Measurements from ENCODE around the gene KCTD1. TPM values are rescaled to one million over a fixed set of nuclear protein-coding genes. Genes with fewer than 3 reads are reported as not detected.

The KCTD1 gene
- polyA plus RNA-seq, 3 donors = 0.40 TPM; not detected in 2

GRCh38 chr18:26443853-26444252 is 104.5 kb downstream of the KCTD1 start:
- H3K79me2 ChIP-seq (ENCODE audit: insufficient read depth, low read length) = no peaks in the 10 kb centered on the region
- H3K27ac ChIP-seq (ENCODE audit: low read depth in 1 of 2, low read length in 2 of 2) = no peak overlapping the region
- H3K36me3 Mint-ChIP-seq = no peaks in the 10 kb centered on the region
- no peak overlapping the region for H3K4me3 Mint-ChIP-seq
- H4K20me1 ChIP-seq (ENCODE audit: insufficient read depth, low read length) = no peaks in the 10 kb centered on the region
- H3K4me3 ChIP-seq (replicated peaks in 1 of 3; ENCODE audit: low read depth in 2 of 3, low read length in 3 of 3) = no peak overlapping the region
- H3K9me3 ChIP-seq (replicated peaks in 1 of 2; ENCODE audit: control insufficient read depth in 1 of 2, insufficient read depth in 1 of 2, low read length in 2 of 2) = no peaks in the 10 kb centered on the region
- H3K4me1 ChIP-seq (ENCODE audit: control insufficient read depth in 1 of 2, insufficient read depth in 2 of 2, low read length in 2 of 2) = no peaks in the 10 kb centered on the region
- H3K27ac Mint-ChIP-seq = no peak overlapping the region
- no peak overlapping the region for H3K9ac ChIP-seq (ENCODE audit: insufficient read depth, low read length, poor library complexity, severe bottlenecking)
- no peak for TF ChIP-seq CTCF (IDR thresholded peaks at IDR 0.05)
- H3K4me1 Mint-ChIP-seq = no peaks in the 10 kb centered on the region
- H3K27me3 ChIP-seq (ENCODE audit: control insufficient read depth in 2 of 2, insufficient read depth in 2 of 2, low read length in 2 of 2) = no peaks in the 10 kb centered on the region
- H3K9me3 Mint-ChIP-seq = peaks cover 0 to 6% (median 3%) of the 10 kb centered on the region in 7 donors
- no peak overlapping the region for H3K4me2 ChIP-seq (replicated peaks; ENCODE audit: extremely low read depth, low read length, poor library complexity, severe bottlenecking)
- intact Hi-C loops (cut with micrococcal nuclease) = no loop called here
- H3K36me3 ChIP-seq (replicated peaks in 1 of 2; ENCODE audit: control insufficient read depth in 1 of 2, insufficient read depth in 2 of 2, low read length in 2 of 2) = no peaks in the 10 kb centered on the region
- H3K27me3 Mint-ChIP-seq (ENCODE audit: low read depth in 3 of 3) = peaks cover 2 to 7% (median 3%) of the 10 kb centered on the region in 3 donors
- no peak overlapping the region for H2AFZ ChIP-seq (ENCODE audit: insufficient read depth, low read depth, low read length, poor library complexity, severe bottlenecking)
- DNase-seq = no peak

- H3K27me3 ChIP-seq (ENCODE audit: control insufficient read depth in 2 of 2, insufficient read depth in 2 of 2, low read length in 2 of 2) = no peaks in the 10 kb centered on the region
- no peaks in the 10 kb centered on the region for H3K36me3 ChIP-seq (replicated peaks in 1 of 2; ENCODE audit: control insufficient read depth in 1 of 2, insufficient read depth in 2 of 2, low read length in 2 of 2)
- Mint-ChIP-seq H3K9me3 (peaks cover 0 to 6% (median 2%) of the 10 kb centered on the region in 7 donors), H3K4me1 (no peaks in the 10 kb centered on the region), H3K4me3 (no peak overlapping the region), H3K27me3 (ENCODE audit: low read depth in 3 of 3) (peaks cover 2 to 7% (median 3%) of the 10 kb centered on the region in 3 donors), H3K27ac (no peak overlapping the region), H3K36me3 (no peaks in the 10 kb centered on the region)
- no peak overlapping the region for H3K9ac ChIP-seq (ENCODE audit: insufficient read depth, low read length, poor library complexity, severe bottlenecking)
- no peaks in the 10 kb centered on the region for H3K79me2 ChIP-seq (ENCODE audit: insufficient read depth, low read length)
- no peak overlapping the region for H3K27ac ChIP-seq (ENCODE audit: low read depth in 1 of 2, low read length in 2 of 2)
- DNase-seq = no peak
- TF ChIP-seq CTCF (IDR thresholded peaks at IDR 0.05) = no peak
- no CpG with 5 or more reads among the region's 3 CpGs for WGBS (ENCODE audit: insufficient coverage)
- no peak overlapping the region for H2AFZ ChIP-seq (ENCODE audit: insufficient read depth, low read depth, low read length, poor library complexity, severe bottlenecking)
- intact Hi-C loops (cut with micrococcal nuclease) = no loop called here
- no peak overlapping the region for H3K4me3 ChIP-seq (replicated peaks in 1 of 3; ENCODE audit: low read depth in 2 of 3, low read length in 3 of 3)
- no peaks in the 10 kb centered on the region for H3K9me3 ChIP-seq (replicated peaks in 1 of 2; ENCODE audit: control insufficient read depth in 1 of 2, insufficient read depth in 1 of 2, low read length in 2 of 2)
- H4K20me1 ChIP-seq (ENCODE audit: insufficient read depth, low read length) = no peaks in the 10 kb centered on the region
- H3K4me2 ChIP-seq (replicated peaks; ENCODE audit: extremely low read depth, low read length, poor library complexity, severe bottlenecking) = no peak overlapping the region
- no peaks in the 10 kb centered on the region for H3K4me1 ChIP-seq (ENCODE audit: control insufficient read depth in 1 of 2, insufficient read depth in 2 of 2, low read length in 2 of 2)
Observed at GRCh38 chr18:26442126-26442525, 106.2 kb downstream of the KCTD1 start.

Measured in CD14-positive monocyte (primary cell).